ENCODE data around the gene ALG11.

The ALG11 gene

GRCh38 chr13:51996641-51997040 is 15.6 kb upstream of the ALG11 start:
- DNase-seq (ENCODE audit: low read depth, low spot score): no peak
- no peak overlapping the region for H3K4me3 ChIP-seq (ENCODE audit: low read length)

- H3K4me3 ChIP-seq (ENCODE audit: low read length): no peak overlapping the region
- no peak for DNase-seq (ENCODE audit: low read depth, low spot score)
Measured at GRCh38 chr13:51997186-51997585, 15.0 kb upstream of the ALG11 start.

- no peak overlapping the region for H3K4me3 ChIP-seq (ENCODE audit: low read length)
- no peak for DNase-seq (ENCODE audit: low read depth, low spot score)
Measured at GRCh38 chr13:51997641-51998330, 14.4 kb upstream of the ALG11 start.

- no peak overlapping the region for H3K4me3 ChIP-seq (ENCODE audit: low read length)
- no peak for DNase-seq (ENCODE audit: low read depth, low spot score)
Measured at GRCh38 chr13:51998723-51999509, 13.3 kb upstream of the ALG11 start.

- no peak overlapping the region for H3K4me3 ChIP-seq (ENCODE audit: low read length)
- DNase-seq (ENCODE audit: low read depth, low spot score): no peak
Measured at GRCh38 chr13:51999510-51999911, 12.7 kb upstream of the ALG11 start.

GRCh38 chr13:51999921-52000320 is 12.3 kb upstream of the ALG11 start:
- no peak overlapping the region for H3K4me3 ChIP-seq (ENCODE audit: low read length)
- no peak for DNase-seq (ENCODE audit: low read depth, low spot score)

GRCh38 chr13:52001120-52001731 is 11.0 kb upstream of the ALG11 start:
- DNase-seq (ENCODE audit: low read depth, low spot score): peak; percentile 60
- H3K4me3 ChIP-seq (ENCODE audit: low read length): no peak overlapping the region

- no peak overlapping the region for H3K4me3 ChIP-seq (ENCODE audit: low read length)
- DNase-seq (ENCODE audit: low read depth, low spot score): no peak
Measured at GRCh38 chr13:52002361-52002760, 9.8 kb upstream of the ALG11 start.

- H3K4me3 ChIP-seq (ENCODE audit: low read length): no peak overlapping the region
- no peak for DNase-seq (ENCODE audit: low read depth, low spot score)
Measured at GRCh38 chr13:52003541-52003940, 8.7 kb upstream of the ALG11 start.

- DNase-seq (ENCODE audit: low read depth, low spot score): no peak
- no peak overlapping the region for H3K4me3 ChIP-seq (ENCODE audit: low read length)
Measured at GRCh38 chr13:52004511-52005170, 7.6 kb upstream of the ALG11 start.

GRCh38 chr13:52005841-52006522 is 6.2 kb upstream of the ALG11 start:
- DNase-seq (ENCODE audit: low read depth, low spot score): no peak
- no peak overlapping the region for H3K4me3 ChIP-seq (ENCODE audit: low read length)

GRCh38 chr13:52006523-52007245 is 5.5 kb upstream of the ALG11 start:
- no peak overlapping the region for H3K4me3 ChIP-seq (ENCODE audit: low read length)
- no peak for DNase-seq (ENCODE audit: low read depth, low spot score)

GRCh38 chr13:52009946-52010345 is 2.3 kb upstream of the ALG11 start:
- no peak overlapping the region for H3K4me3 ChIP-seq (ENCODE audit: low read length)
- no peak for DNase-seq (ENCODE audit: low read depth, low spot score)

- DNase-seq (ENCODE audit: low read depth, low spot score): no peak
- H3K4me3 ChIP-seq (ENCODE audit: low read length): peak within 1 kb of the TSS; percentile 98
Measured at GRCh38 chr13:52010890-52011631, 1.1 kb upstream of the ALG11 start, which contains the start of gene ATP7B. ATP7B (minus strand) TSS chr13:52011450; CDS start chr13:52011337, 113 bp downstream.

GRCh38 chr13:52012512-52012836 is 276 bp downstream of the ALG11 start:
- H3K4me3 ChIP-seq (ENCODE audit: low read length): peak overlapping the region; percentile 98
- no peak for DNase-seq (ENCODE audit: low read depth, low spot score)

- H3K4me3 ChIP-seq (ENCODE audit: low read length): no peak overlapping the region
- DNase-seq (ENCODE audit: low read depth, low spot score): no peak
Measured at GRCh38 chr13:52016296-52016695, 4.1 kb downstream of the ALG11 start.

GRCh38 chr13:52020191-52020590 is 8.0 kb downstream of the ALG11 start:
- no peak for DNase-seq (ENCODE audit: low read depth, low spot score)
- no peak overlapping the region for H3K4me3 ChIP-seq (ENCODE audit: low read length)

- DNase-seq (ENCODE audit: low read depth, low spot score): no peak
- H3K4me3 ChIP-seq (ENCODE audit: low read length): no peak overlapping the region
Measured at GRCh38 chr13:52022356-52022755, 10.2 kb downstream of the ALG11 start.

Measured in Jurkat, Clone E6-1 (cell line).